Measurements from ENCODE around the gene MED20. TPM values are rescaled to one million over a fixed set of nuclear protein-coding genes. Genes with fewer than 3 reads are reported as not detected.

MED20 gene
- polyA plus RNA-seq, 2 of the 4 experiments (the other 2 are of a cell fraction), result 18.4 to 29.3 TPM

DNA sequence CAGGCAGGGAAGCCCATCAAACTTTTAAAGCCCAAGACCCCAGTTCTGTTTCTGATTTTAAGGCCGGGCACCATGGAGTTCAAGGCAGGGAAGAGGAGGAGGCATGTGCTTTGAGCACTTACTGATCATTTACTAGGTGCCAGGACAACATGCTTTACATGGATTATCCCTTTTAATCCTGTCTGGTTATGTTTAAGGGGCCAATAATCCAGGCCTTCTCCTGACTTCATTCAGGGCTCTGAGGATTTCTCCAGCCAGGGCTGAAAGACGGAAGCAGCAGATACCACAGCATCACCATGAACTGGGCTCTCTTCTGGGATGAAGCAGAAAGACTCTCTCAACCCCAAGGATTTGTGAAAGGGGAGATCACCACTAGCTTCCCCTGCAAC lies 16.5 kb upstream of the MED20 start:
- Histone ChIP-seq H3K4me3 (no peak overlapping the region), H3K27ac (peak overlapping the region; percentile 93 to 99), H3K4me1 (peaks cover 62% of the 10 kb centered on the region), H3K9me3 (no peaks in the 10 kb centered on the region), H3K4me2 (peak overlapping the region; percentile 98)
- TF ChIP-seq NPAS2 (CRISPR knock-in tag; IDR thresholded peaks at IDR 0.05; ENCODE audit: borderline replicate concordance), result no peak
- no peak for TF ChIP-seq HOXB5 (CRISPR knock-in tag; IDR thresholded peaks at IDR 0.05)
- no peak for TF ChIP-seq CHD4 (IDR thresholded peaks at IDR 0.05; ENCODE audit: borderline replicate concordance)
- TF ChIP-seq, protein P1, sequence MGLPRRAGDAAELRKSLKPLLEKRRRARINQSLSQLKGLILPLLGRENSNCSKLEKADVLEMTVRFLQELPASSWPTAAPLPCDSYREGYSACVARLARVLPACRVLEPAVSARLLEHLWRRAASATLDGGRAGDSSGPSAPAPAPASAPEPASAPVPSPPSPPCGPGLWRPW (IDR thresholded peaks at IDR 0.05), result no peak
- TF ChIP-seq E2F6 (IDR thresholded peaks at IDR 0.05; ENCODE audit: borderline replicate concordance, low read depth), result no peak
- no peak for TF ChIP-seq CBX2 (IDR thresholded peaks at IDR 0.05; ENCODE audit: borderline replicate concordance, low read depth)
- no peak for TF ChIP-seq RAD21 (conservative IDR thresholded peaks at IDR 0.05 in 1 of 2, IDR thresholded peaks at IDR 0.05 in 1 of 2)
- no peak for TF ChIP-seq HMGXB4 (CRISPR knock-in tag; IDR thresholded peaks at IDR 0.05; ENCODE audit: borderline replicate concordance)
- TF ChIP-seq CEBPB (IDR thresholded peaks at IDR 0.05), result no peak
- no peak for TF ChIP-seq BHLHE40 (IDR thresholded peaks at IDR 0.05; ENCODE audit: low read depth, low read length)
- TF ChIP-seq FOSB (CRISPR knock-in tag; IDR thresholded peaks at IDR 0.05), result no peak
- no peak for TF ChIP-seq EHMT2 (IDR thresholded peaks at IDR 0.05; ENCODE audit: low read depth)
- TF ChIP-seq CHD2 (IDR thresholded peaks at IDR 0.05; ENCODE audit: low read length, partially characterized antibody), result no peak
- TF ChIP-seq RCOR1 (IDR thresholded peaks at IDR 0.05; ENCODE audit: low read depth, low read length), result no peak
- TF ChIP-seq HDAC2 (IDR thresholded peaks at IDR 0.05), result no peak
- ChIA-PET POLR2A (interaction anchor here (1.3 to 3.4 kb wide), 2 partner anchors 31 to 151 kb away, joined by 4 to 11 read pairs; no protein-coding TSS in a partner anchor), CTCF (interaction anchor here (1.0 to 18.6 kb wide), 10 partner anchors 7 to 154 kb away, joined by 3 to 191 read pairs (median 10); partner anchors contain the start of genes BYSL, MED20, TAF8 and TOMM6)
- ATAC-seq (no peak), DNase-seq (ENCODE audit: low read depth in 1 of 2, low spot score in 1 of 2) (no peak), FAIRE-seq (no peak)
- 80% methylated on average over 2 of the region's 2 CpGs for WGBS (ENCODE audit: missing lambda C conversion rate)

DNA sequence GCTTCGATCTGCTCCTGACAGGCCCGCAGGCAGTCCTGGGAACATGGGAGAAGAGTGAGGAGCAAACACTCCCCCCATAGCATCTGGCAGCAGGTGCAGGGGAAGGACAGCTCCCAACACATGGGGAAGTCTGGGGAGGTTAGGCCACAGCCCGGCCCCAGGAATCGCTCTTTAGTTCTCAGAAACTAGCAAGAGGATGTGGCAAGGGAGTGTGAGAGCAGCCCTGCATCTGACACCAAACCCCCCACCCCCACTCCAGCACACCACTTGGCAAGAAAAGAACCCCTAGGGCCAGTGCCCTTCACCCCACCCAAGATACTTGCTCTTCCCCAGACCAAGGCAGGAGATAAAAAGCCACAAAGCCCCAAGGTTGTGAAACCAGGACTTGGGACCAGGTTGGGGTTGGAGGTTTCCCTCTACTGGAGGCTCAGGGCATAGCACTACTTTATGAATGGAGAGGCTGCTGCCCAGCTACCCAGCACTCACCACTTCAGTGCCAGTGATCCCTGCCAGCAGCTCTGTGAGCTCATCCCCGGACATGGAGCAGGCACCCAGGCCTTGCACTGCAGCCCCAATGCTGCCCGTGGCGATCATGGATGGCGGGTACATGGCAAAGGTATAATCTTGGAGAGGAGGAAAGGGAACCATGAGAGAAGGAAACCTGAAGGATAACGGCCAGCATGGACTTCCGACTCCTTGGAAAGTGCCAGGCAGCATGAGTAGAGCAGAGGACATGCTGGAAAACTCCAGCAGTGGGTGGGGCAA lies 15.3 kb upstream of the MED20 start:
- ATAC-seq (peak; percentile 69 to 73), DNase-seq (ENCODE audit: low read depth in 1 of 2, low spot score in 1 of 2) (peak; percentile 72 to 84), FAIRE-seq (no peak)
- Histone ChIP-seq H3K4me2 (peak overlapping the region; percentile 98), H3K4me1 (peaks cover 61% of the 10 kb centered on the region), H3K9me3 (no peaks in the 10 kb centered on the region), H3K4me3 (0 out of 3 replicates have a peak overlapping the region, but pooled peaks have one; percentile 14), H3K27ac (peak overlapping the region; percentile 93 to 99)
- no peak for TF ChIP-seq ZC3H11A (IDR thresholded peaks at IDR 0.05)
- TF ChIP-seq FOSL2 (IDR thresholded peaks at IDR 0.05), result no peak
- TF ChIP-seq FOSL2 (CRISPR knock-in tag; IDR thresholded peaks at IDR 0.05), result no peak
- peak; percentile 47 for TF ChIP-seq CTCF (IDR thresholded peaks at IDR 0.05)
- TF ChIP-seq CEBPB (IDR thresholded peaks at IDR 0.05), result peak; percentile 24 to 67; a peak in 2 of 4 replicates
- peak; percentile 66 for TF ChIP-seq SMC3 (IDR thresholded peaks at IDR 0.05)
- no peak for TF ChIP-seq CHD4 (IDR thresholded peaks at IDR 0.05; ENCODE audit: borderline replicate concordance)
- TF ChIP-seq HOXA7 (CRISPR knock-in tag; IDR thresholded peaks at IDR 0.05), result no peak
- peak; percentile 50 to 60 for TF ChIP-seq RAD21 (conservative IDR thresholded peaks at IDR 0.05 in 1 of 2, IDR thresholded peaks at IDR 0.05 in 1 of 2)
- TF ChIP-seq, protein P2, sequence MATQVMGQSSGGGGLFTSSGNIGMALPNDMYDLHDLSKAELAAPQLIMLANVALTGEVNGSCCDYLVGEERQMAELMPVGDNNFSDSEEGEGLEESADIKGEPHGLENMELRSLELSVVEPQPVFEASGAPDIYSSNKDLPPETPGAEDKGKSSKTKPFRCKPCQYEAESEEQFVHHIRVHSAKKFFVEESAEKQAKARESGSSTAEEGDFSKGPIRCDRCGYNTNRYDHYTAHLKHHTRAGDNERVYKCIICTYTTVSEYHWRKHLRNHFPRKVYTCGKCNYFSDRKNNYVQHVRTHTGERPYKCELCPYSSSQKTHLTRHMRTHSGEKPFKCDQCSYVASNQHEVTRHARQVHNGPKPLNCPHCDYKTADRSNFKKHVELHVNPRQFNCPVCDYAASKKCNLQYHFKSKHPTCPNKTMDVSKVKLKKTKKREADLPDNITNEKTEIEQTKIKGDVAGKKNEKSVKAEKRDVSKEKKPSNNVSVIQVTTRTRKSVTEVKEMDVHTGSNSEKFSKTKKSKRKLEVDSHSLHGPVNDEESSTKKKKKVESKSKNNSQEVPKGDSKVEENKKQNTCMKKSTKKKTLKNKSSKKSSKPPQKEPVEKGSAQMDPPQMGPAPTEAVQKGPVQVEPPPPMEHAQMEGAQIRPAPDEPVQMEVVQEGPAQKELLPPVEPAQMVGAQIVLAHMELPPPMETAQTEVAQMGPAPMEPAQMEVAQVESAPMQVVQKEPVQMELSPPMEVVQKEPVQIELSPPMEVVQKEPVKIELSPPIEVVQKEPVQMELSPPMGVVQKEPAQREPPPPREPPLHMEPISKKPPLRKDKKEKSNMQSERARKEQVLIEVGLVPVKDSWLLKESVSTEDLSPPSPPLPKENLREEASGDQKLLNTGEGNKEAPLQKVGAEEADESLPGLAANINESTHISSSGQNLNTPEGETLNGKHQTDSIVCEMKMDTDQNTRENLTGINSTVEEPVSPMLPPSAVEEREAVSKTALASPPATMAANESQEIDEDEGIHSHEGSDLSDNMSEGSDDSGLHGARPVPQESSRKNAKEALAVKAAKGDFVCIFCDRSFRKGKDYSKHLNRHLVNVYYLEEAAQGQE (IDR thresholded peaks at IDR 0.05), result no peak
- CTCF ChIA-PET, result interaction anchor here (0.6 to 18.6 kb wide), 26 partner anchors 8 to 1125 kb away, joined by 3 to 191 read pairs (median 4); partner anchors contain the start of genes BYSL, MED20, TAF8 and TOMM6
- POLR2A ChIA-PET, result interaction anchor here (0.6 to 3.4 kb wide), 4 partner anchors 16 to 150 kb away, joined by 3 to 11 read pairs (median 8); partner anchors contain the start of gene MED20
- WGBS (ENCODE audit: missing lambda C conversion rate), result 46% methylated on average over 10 of the region's 10 CpGs

Measured in A549 (cell line).